ENCODE results near the gene ZNF470. TPM values are rescaled to one million over a fixed set of nuclear protein-coding genes. Genes with fewer than 3 reads are reported as not detected.

The ZNF470 gene
- polyA plus RNA-seq, 1 donor = 8.7 TPM

DNA sequence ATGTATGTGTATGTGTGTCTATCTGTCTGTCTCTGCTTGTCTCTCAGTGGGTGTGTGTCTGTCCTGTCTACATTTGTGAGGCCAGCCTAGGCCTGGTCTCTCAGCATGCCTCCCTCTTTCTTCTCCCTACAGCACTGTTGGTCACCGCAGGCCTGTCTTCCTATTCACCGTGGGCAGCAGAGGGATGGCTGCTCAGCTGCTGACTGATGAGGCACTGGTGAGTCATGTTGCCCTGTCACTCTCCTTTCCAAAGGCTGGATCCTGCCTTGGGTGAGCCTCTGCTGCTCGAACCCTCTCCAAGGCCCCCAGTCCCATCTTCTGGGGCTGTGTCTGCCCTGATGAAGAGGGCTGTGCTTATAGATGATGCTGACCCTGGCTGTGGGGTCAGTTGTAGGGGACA lies 34.1 kb downstream of the ZNF470 start:
- no peaks in the 10 kb centered on the region for H3K27me3 ChIP-seq (ENCODE audit: control insufficient read depth, insufficient read depth, low read length)
- no peak for DNase-seq
- no peaks in the 10 kb centered on the region for H3K4me1 ChIP-seq (ENCODE audit: control insufficient read depth, insufficient read depth, low read length)
- no peak overlapping the region for H3K27ac ChIP-seq (ENCODE audit: low read length)
- peaks cover 13% of the 10 kb centered on the region for H3K9me3 ChIP-seq (ENCODE audit: control insufficient read depth, low read depth, low read length)
- no peak overlapping the region for H3K4me3 ChIP-seq (ENCODE audit: low read length)
- H3K36me3 ChIP-seq (ENCODE audit: control insufficient read depth, insufficient read depth, low read length) = peaks cover 12% of the 10 kb centered on the region
- no CpG with 5 or more reads among the region's 3 CpGs for WGBS (ENCODE audit: insufficient coverage, low lambda C conversion rate)

GRCh38 chr19:56603829-56604228 lies 36.6 kb downstream of the ZNF470 start:
- Histone ChIP-seq H3K27me3 (ENCODE audit: control insufficient read depth, insufficient read depth, low read length) (no peaks in the 10 kb centered on the region), H3K9me3 (ENCODE audit: control insufficient read depth, low read depth, low read length) (peaks cover 15% of the 10 kb centered on the region), H3K4me3 (ENCODE audit: low read length) (no peak overlapping the region), H3K27ac (ENCODE audit: low read length) (no peak overlapping the region), H3K36me3 (ENCODE audit: control insufficient read depth, insufficient read depth, low read length) (peaks cover 12% of the 10 kb centered on the region), H3K4me1 (ENCODE audit: control insufficient read depth, insufficient read depth, low read length) (no peaks in the 10 kb centered on the region)
- 100% methylated on average over 1 of the region's 6 CpGs for WGBS (ENCODE audit: insufficient coverage, low lambda C conversion rate)
- no peak for DNase-seq

DNA sequence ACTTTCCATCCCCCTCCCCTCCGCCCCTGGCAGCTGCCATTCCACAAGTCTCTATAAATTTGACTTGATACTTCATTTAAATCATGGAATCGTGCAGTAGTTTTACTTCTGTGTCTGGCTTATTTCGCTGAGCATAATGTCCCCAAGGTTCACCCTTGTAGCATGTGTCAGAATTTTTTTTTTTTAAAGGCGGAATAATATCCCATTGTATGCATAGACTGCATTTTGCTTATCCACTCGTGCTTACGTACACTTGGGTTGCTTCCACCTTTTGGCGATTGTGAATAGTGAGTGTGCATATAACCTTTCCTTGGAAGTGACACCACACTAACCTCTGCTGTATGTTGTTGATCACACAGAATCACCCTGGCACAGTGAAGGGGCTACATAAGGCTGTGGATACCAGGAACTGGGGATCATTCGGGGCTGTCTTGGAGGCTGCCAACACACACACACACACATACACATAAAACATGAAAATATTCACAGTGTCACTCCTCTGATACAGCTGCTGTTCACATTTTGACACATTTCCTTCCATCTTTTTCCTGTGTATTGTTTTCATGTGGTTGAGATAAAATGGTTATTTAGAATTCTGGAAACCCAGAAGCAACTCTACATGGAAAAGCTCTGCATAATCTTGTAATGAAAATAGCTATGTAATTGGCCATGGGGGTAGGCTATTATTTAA lies 41.2 kb downstream of the ZNF470 start:
- H3K9me3 ChIP-seq (ENCODE audit: control insufficient read depth, low read depth, low read length) = peaks cover 19% of the 10 kb centered on the region
- no peaks in the 10 kb centered on the region for H3K27me3 ChIP-seq (ENCODE audit: control insufficient read depth, insufficient read depth, low read length)
- WGBS (ENCODE audit: insufficient coverage, low lambda C conversion rate) = 82% methylated on average over 3 of the region's 8 CpGs
- H3K36me3 ChIP-seq (ENCODE audit: control insufficient read depth, insufficient read depth, low read length) = peaks cover 5% of the 10 kb centered on the region
- no peaks in the 10 kb centered on the region for H3K4me1 ChIP-seq (ENCODE audit: control insufficient read depth, insufficient read depth, low read length)
- H3K4me3 ChIP-seq (ENCODE audit: low read length) = no peak overlapping the region
- no peak overlapping the region for H3K27ac ChIP-seq (ENCODE audit: low read length)
- DNase-seq = no peak

- Histone ChIP-seq H3K9me3 (ENCODE audit: control insufficient read depth, low read depth, low read length) (peaks cover 15% of the 10 kb centered on the region), H3K27me3 (ENCODE audit: control insufficient read depth, insufficient read depth, low read length) (no peaks in the 10 kb centered on the region), H3K36me3 (ENCODE audit: control insufficient read depth, insufficient read depth, low read length) (peaks cover 9% of the 10 kb centered on the region), H3K4me1 (ENCODE audit: control insufficient read depth, insufficient read depth, low read length) (no peaks in the 10 kb centered on the region), H3K27ac (ENCODE audit: low read length) (no peak overlapping the region), H3K4me3 (ENCODE audit: low read length) (no peak overlapping the region)
- DNase-seq = no peak
- WGBS (ENCODE audit: insufficient coverage, low lambda C conversion rate) = 50% methylated on average over 1 of the region's 8 CpGs
Measured at GRCh38 chr19:56611288-56611687, 44.0 kb downstream of the ZNF470 start.

- Histone ChIP-seq H3K9me3 (ENCODE audit: control insufficient read depth, low read depth, low read length) (peaks cover 13% of the 10 kb centered on the region), H3K4me3 (ENCODE audit: low read length) (no peak overlapping the region), H3K27me3 (ENCODE audit: control insufficient read depth, insufficient read depth, low read length) (no peaks in the 10 kb centered on the region), H3K4me1 (ENCODE audit: control insufficient read depth, insufficient read depth, low read length) (no peaks in the 10 kb centered on the region), H3K36me3 (ENCODE audit: control insufficient read depth, insufficient read depth, low read length) (peaks cover 12% of the 10 kb centered on the region), H3K27ac (ENCODE audit: low read length) (no peak overlapping the region)
- no CpG with 5 or more reads among the region's 2 CpGs for WGBS (ENCODE audit: insufficient coverage, low lambda C conversion rate)
- no peak for DNase-seq
Measured at GRCh38 chr19:56612737-56613136, 45.5 kb downstream of the ZNF470 start.

DNA sequence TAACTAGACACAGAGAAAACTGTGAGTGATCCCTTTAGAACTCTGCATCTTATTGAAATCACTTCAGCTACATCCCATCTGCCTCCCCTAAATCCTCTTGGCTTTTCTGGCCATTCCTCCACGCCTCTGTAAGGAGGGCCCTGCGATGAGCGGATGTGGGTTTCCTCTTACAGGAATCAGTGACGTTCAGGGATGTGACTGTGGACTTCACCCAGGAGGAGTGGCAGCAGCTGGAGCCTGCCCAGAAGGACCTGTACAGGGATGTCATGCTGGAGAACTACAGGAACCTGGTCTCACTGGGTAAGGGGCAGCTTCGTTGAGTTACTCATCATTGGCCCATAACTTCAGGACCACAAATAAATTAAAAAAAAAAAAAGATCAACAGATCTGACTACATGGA lies 46.4 kb downstream of the ZNF470 start:
- 100% methylated on average over 1 of the region's 5 CpGs for WGBS (ENCODE audit: insufficient coverage, low lambda C conversion rate)
- H3K4me1 ChIP-seq (ENCODE audit: control insufficient read depth, insufficient read depth, low read length) = no peaks in the 10 kb centered on the region
- peaks cover 16% of the 10 kb centered on the region for H3K36me3 ChIP-seq (ENCODE audit: control insufficient read depth, insufficient read depth, low read length)
- no peak overlapping the region for H3K4me3 ChIP-seq (ENCODE audit: low read length)
- DNase-seq = no peak
- H3K9me3 ChIP-seq (ENCODE audit: control insufficient read depth, low read depth, low read length) = peaks cover 17% of the 10 kb centered on the region
- no peaks in the 10 kb centered on the region for H3K27me3 ChIP-seq (ENCODE audit: control insufficient read depth, insufficient read depth, low read length)
- H3K27ac ChIP-seq (ENCODE audit: low read length) = no peak overlapping the region

DNA sequence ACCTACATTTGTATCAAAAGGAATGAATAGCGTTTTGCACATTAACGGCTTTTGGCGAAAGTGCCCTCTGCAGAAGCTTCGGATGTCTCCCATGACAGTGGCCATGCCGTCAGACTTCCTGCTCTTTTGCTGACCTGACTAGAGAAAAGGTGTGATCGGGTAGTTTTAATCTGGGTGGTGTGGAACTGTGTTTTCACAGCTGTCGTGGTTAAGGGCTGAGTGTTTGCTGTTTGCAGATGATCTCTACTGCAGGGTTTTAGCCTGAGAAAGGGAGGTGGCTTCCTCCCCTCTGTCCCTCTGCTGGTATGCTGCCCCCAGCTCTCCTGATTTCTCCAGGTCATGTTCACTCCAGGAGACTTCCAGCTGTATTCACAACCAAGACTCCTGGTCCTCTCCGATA lies 50.3 kb downstream of the ZNF470 start:
- no peak overlapping the region for H3K27ac ChIP-seq (ENCODE audit: low read length)
- peaks cover 28% of the 10 kb centered on the region for H3K36me3 ChIP-seq (ENCODE audit: control insufficient read depth, insufficient read depth, low read length)
- H3K4me1 ChIP-seq (ENCODE audit: control insufficient read depth, insufficient read depth, low read length) = no peaks in the 10 kb centered on the region
- H3K27me3 ChIP-seq (ENCODE audit: control insufficient read depth, insufficient read depth, low read length) = no peaks in the 10 kb centered on the region
- peaks cover 37% of the 10 kb centered on the region for H3K9me3 ChIP-seq (ENCODE audit: control insufficient read depth, low read depth, low read length)
- H3K4me3 ChIP-seq (ENCODE audit: low read length) = no peak overlapping the region
- DNase-seq = no peak
- WGBS (ENCODE audit: insufficient coverage, low lambda C conversion rate) = no CpG with 5 or more reads among the region's 8 CpGs

- Histone ChIP-seq H3K27me3 (ENCODE audit: control insufficient read depth, insufficient read depth, low read length) (no peaks in the 10 kb centered on the region), H3K4me3 (ENCODE audit: low read length) (no peak overlapping the region), H3K36me3 (ENCODE audit: control insufficient read depth, insufficient read depth, low read length) (peaks cover 32% of the 10 kb centered on the region), H3K9me3 (ENCODE audit: control insufficient read depth, low read depth, low read length) (peaks cover 39% of the 10 kb centered on the region), H3K4me1 (ENCODE audit: control insufficient read depth, insufficient read depth, low read length) (no peaks in the 10 kb centered on the region), H3K27ac (ENCODE audit: low read length) (no peak overlapping the region)
- WGBS (ENCODE audit: insufficient coverage, low lambda C conversion rate) = no CpG with 5 or more reads among the region's 8 CpGs
- no peak for DNase-seq
Measured at GRCh38 chr19:56619121-56619520, 51.9 kb downstream of the ZNF470 start.

GRCh38 chr19:56622374-56622773 lies 55.1 kb downstream of the ZNF470 start:
- H3K4me1 ChIP-seq (ENCODE audit: control insufficient read depth, insufficient read depth, low read length) = no peaks in the 10 kb centered on the region
- no peak overlapping the region for H3K27ac ChIP-seq (ENCODE audit: low read length)
- no peak overlapping the region for H3K4me3 ChIP-seq (ENCODE audit: low read length)
- peaks cover 32% of the 10 kb centered on the region for H3K36me3 ChIP-seq (ENCODE audit: control insufficient read depth, insufficient read depth, low read length)
- no peak for DNase-seq
- no CpG with 5 or more reads among the region's 37 CpGs for WGBS (ENCODE audit: insufficient coverage, low lambda C conversion rate)
- H3K27me3 ChIP-seq (ENCODE audit: control insufficient read depth, insufficient read depth, low read length) = no peaks in the 10 kb centered on the region
- H3K9me3 ChIP-seq (ENCODE audit: control insufficient read depth, low read depth, low read length) = peaks cover 53% of the 10 kb centered on the region

- Histone ChIP-seq H3K4me3 (ENCODE audit: low read length) (no peak overlapping the region), H3K4me1 (ENCODE audit: control insufficient read depth, insufficient read depth, low read length) (no peaks in the 10 kb centered on the region), H3K9me3 (ENCODE audit: control insufficient read depth, low read depth, low read length) (peaks cover 55% of the 10 kb centered on the region), H3K36me3 (ENCODE audit: control insufficient read depth, insufficient read depth, low read length) (peaks cover 26% of the 10 kb centered on the region), H3K27me3 (ENCODE audit: control insufficient read depth, insufficient read depth, low read length) (no peaks in the 10 kb centered on the region), H3K27ac (ENCODE audit: low read length) (no peak overlapping the region)
- no peak for DNase-seq
- 100% methylated on average over 2 of the region's 9 CpGs for WGBS (ENCODE audit: insufficient coverage, low lambda C conversion rate)
Measured at GRCh38 chr19:56623006-56623405, 55.7 kb downstream of the ZNF470 start.

GRCh38 chr19:56625708-56626107 lies 58.4 kb downstream of the ZNF470 start:
- no peak for DNase-seq
- Histone ChIP-seq H3K4me3 (ENCODE audit: low read length) (no peak overlapping the region), H3K9me3 (ENCODE audit: control insufficient read depth, low read depth, low read length) (peaks cover 46% of the 10 kb centered on the region), H3K27ac (ENCODE audit: low read length) (no peak overlapping the region), H3K27me3 (ENCODE audit: control insufficient read depth, insufficient read depth, low read length) (no peaks in the 10 kb centered on the region), H3K36me3 (ENCODE audit: control insufficient read depth, insufficient read depth, low read length) (peaks cover 25% of the 10 kb centered on the region), H3K4me1 (ENCODE audit: control insufficient read depth, insufficient read depth, low read length) (no peaks in the 10 kb centered on the region)
- WGBS (ENCODE audit: insufficient coverage, low lambda C conversion rate) = 100% methylated on average over 1 of the region's 9 CpGs
